ENCODE measurements around the gene IKZF1.

Gene IKZF1

DNA sequence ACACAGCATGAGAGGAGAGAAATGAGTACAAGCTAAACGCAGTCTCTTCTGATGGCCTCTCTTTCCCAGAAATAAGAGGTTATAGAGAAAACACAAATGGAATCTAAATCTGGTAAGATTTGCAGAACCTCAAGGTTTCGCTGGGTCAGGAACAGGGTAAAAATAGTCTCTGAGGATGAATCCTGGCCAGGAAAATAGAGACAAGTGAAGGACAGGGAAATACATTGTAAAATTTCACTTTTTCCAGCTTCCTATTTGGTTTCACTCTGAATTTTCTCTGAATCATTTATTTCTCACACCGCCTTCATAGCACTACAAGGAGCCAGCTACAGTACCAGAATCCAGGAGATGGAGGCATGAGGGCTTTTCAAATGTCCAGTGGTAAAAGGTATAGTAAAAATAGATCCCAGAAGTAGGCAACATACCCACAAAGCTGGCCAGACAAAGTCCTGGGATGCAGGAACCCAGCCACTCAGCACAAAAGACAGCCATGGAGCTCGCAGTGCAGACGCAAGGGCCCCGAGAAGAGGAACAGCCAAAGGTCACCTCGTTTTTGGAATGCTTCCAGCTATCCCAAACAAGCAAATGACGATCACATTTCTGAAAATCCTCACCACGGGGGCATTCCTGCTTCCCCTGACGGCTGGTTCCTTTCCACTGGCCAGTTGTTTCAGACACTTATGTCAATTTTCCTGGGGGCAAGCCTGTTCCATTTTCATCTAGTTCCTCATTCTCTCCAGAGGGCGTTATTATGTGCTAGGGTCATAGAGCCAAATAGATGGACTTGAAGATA, 21.5 kb upstream of the IKZF1 start:
- DNase-seq = no peak
- WGBS (ENCODE audit: insufficient coverage) = 58% methylated on average over 9 of the region's 11 CpGs
- Histone ChIP-seq H3K4me3 (ENCODE audit: control insufficient read depth in 1 of 7, extremely low read depth in 1 of 7, insufficient read depth in 4 of 7, low read depth in 2 of 7, low read length in 6 of 7) (no peak overlapping the region), H3K9me3 (ENCODE audit: control extremely low read depth in 1 of 5, control insufficient read depth in 4 of 5, insufficient read depth in 2 of 5, low read depth in 1 of 5, low read length in 4 of 5) (no peaks in the 10 kb centered on the region), H3K27me3 (replicated peaks in 2 of 5; ENCODE audit: control insufficient read depth in 4 of 5, insufficient read depth in 5 of 5, low read length in 4 of 5) (no peaks in the 10 kb centered on the region), H3K36me3 (ENCODE audit: control insufficient read depth in 4 of 4, insufficient read depth in 4 of 4, low read length in 3 of 4) (no peaks in the 10 kb centered on the region), H3K27ac (ENCODE audit: insufficient read depth in 1 of 2, low read depth in 1 of 2, low read length in 2 of 2, poor library complexity in 1 of 2, severe bottlenecking in 2 of 2) (no peak overlapping the region), H3K4me1 (ENCODE audit: control extremely low read depth in 1 of 4, control insufficient read depth in 4 of 4, insufficient read depth in 4 of 4, low read length in 3 of 4) (peaks cover 16 to 57% (median 46%) of the 10 kb centered on the region in 4 experiments)
- CTCF ChIA-PET = interaction anchor here (1.0 to 2.4 kb wide), 6 partner anchors 9 to 83 kb away, joined by 3 to 12 read pairs (median 4); no protein-coding TSS in a partner anchor
- POLR2A ChIA-PET = interaction anchor here (1.0 to 1.6 kb wide), 2 partner anchors 21 to 24 kb away, joined by 4 to 5 read pairs; partner anchors contain the start of gene IKZF1

DNA sequence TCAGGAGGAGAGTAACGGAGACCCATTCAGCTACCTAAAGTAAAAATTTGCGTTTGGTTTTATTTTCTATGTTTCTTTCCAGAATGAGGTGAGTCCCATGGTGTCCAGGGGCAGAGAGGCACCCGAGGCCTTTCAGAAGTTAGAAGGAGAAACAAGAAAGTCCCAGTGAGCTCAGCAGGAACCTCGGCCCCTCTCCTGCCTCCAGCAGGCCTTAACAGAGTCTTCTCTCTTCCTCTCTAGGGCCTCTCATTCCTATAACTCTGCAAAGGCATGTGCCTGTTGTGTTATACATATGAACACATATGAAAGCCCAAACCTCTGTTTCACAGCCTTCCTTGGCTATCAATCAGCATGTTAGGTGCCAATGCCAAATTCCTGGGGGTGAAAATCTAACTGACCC, 20.8 kb upstream of the IKZF1 start:
- ChIA-PET CTCF (interaction anchor here (0.7 to 2.4 kb wide), 6 partner anchors 10 to 187 kb away, joined by 3 to 12 read pairs (median 4); no protein-coding TSS in a partner anchor), POLR2A (interaction anchor here (1.0 to 1.6 kb wide), 2 partner anchors 21 to 24 kb away, joined by 4 to 5 read pairs; partner anchors contain the start of gene IKZF1)
- peaks cover 16 to 57% (median 46%) of the 10 kb centered on the region in 4 experiments for H3K4me1 ChIP-seq (ENCODE audit: control extremely low read depth in 1 of 4, control insufficient read depth in 4 of 4, insufficient read depth in 4 of 4, low read length in 3 of 4)
- WGBS (ENCODE audit: insufficient coverage) = 100% methylated on average over 3 of the region's 4 CpGs
- H3K9me3 ChIP-seq (ENCODE audit: control extremely low read depth in 1 of 5, control insufficient read depth in 4 of 5, insufficient read depth in 2 of 5, low read depth in 1 of 5, low read length in 4 of 5) = no peaks in the 10 kb centered on the region
- no peaks in the 10 kb centered on the region for H3K27me3 ChIP-seq (replicated peaks in 2 of 5; ENCODE audit: control insufficient read depth in 4 of 5, insufficient read depth in 5 of 5, low read length in 4 of 5)
- no peak for DNase-seq
- H3K36me3 ChIP-seq (ENCODE audit: control insufficient read depth in 4 of 4, insufficient read depth in 4 of 4, low read length in 3 of 4) = no peaks in the 10 kb centered on the region
- no peak overlapping the region for H3K27ac ChIP-seq (ENCODE audit: insufficient read depth in 1 of 2, low read depth in 1 of 2, low read length in 2 of 2, poor library complexity in 1 of 2, severe bottlenecking in 2 of 2)
- no peak overlapping the region for H3K4me3 ChIP-seq (ENCODE audit: control insufficient read depth in 1 of 7, extremely low read depth in 1 of 7, insufficient read depth in 4 of 7, low read depth in 2 of 7, low read length in 6 of 7)

DNA sequence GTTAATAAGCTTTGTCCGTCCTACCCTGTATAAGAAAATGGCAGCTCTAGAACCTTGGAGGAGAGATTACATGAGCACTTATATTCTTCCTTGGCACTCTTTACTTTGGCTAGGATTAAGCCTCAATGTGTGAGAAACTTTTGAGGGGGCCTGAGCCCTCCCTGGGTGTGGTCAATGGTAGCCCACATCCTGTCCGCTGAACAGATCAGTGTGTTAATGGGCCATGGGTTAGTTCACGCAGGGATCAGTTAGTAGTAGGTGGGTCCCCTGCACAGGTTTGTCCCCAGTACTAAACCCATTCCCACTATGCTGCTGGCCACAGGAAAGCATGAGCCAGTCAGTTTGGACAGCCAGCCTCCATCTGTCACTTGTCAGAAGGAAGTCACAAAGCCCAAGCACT, 20.2 kb upstream of the IKZF1 start:
- no peaks in the 10 kb centered on the region for H3K9me3 ChIP-seq (ENCODE audit: control extremely low read depth in 1 of 5, control insufficient read depth in 4 of 5, insufficient read depth in 2 of 5, low read depth in 1 of 5, low read length in 4 of 5)
- peaks cover 16 to 57% (median 46%) of the 10 kb centered on the region in 4 experiments for H3K4me1 ChIP-seq (ENCODE audit: control extremely low read depth in 1 of 4, control insufficient read depth in 4 of 4, insufficient read depth in 4 of 4, low read length in 3 of 4)
- H3K36me3 ChIP-seq (ENCODE audit: control insufficient read depth in 4 of 4, insufficient read depth in 4 of 4, low read length in 3 of 4) = no peaks in the 10 kb centered on the region
- H3K27me3 ChIP-seq (replicated peaks in 2 of 5; ENCODE audit: control insufficient read depth in 4 of 5, insufficient read depth in 5 of 5, low read length in 4 of 5) = no peaks in the 10 kb centered on the region
- H3K27ac ChIP-seq (ENCODE audit: insufficient read depth in 1 of 2, low read depth in 1 of 2, low read length in 2 of 2, poor library complexity in 1 of 2, severe bottlenecking in 2 of 2) = no peak overlapping the region
- DNase-seq = peak in 1 of 3 donors; percentile 50
- ChIA-PET CTCF (interaction anchor here (0.7 to 2.4 kb wide), 3 partner anchors 11 to 187 kb away, joined by 3 to 12 read pairs (median 7); no protein-coding TSS in a partner anchor), POLR2A (no interaction called here)
- peak overlapping the region in 1 of 7 experiments; percentile 15 for H3K4me3 ChIP-seq (ENCODE audit: control insufficient read depth in 1 of 7, extremely low read depth in 1 of 7, insufficient read depth in 4 of 7, low read depth in 2 of 7, low read length in 6 of 7)
- 100% methylated on average over 1 of the region's 3 CpGs for WGBS (ENCODE audit: insufficient coverage)

DNA sequence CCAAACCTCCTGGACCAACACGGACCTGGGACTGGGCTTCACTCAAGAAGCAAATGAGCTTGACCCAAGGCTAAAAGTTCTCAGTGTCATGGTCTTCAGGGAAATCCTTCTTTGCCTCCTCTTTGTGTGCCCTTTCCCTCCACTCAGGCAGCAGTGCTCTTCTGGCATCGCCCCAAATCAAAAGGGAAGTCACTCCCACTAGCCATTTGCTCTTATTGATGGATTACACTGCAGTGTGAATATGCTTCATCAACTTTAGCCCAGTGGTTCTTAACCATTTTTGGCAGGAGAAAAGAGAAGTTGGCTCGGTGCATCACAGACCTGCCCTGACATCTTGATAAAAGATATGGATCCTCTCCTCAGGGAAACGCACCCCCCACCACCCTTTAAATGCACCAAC, 19.2 kb upstream of the IKZF1 start:
- H3K4me3 ChIP-seq (ENCODE audit: control insufficient read depth in 1 of 7, extremely low read depth in 1 of 7, insufficient read depth in 4 of 7, low read depth in 2 of 7, low read length in 6 of 7) = no peak overlapping the region
- H3K27ac ChIP-seq (ENCODE audit: insufficient read depth in 1 of 2, low read depth in 1 of 2, low read length in 2 of 2, poor library complexity in 1 of 2, severe bottlenecking in 2 of 2) = no peak overlapping the region
- ChIA-PET CTCF (no interaction called here), POLR2A (no interaction called here)
- H3K4me1 ChIP-seq (ENCODE audit: control extremely low read depth in 1 of 4, control insufficient read depth in 4 of 4, insufficient read depth in 4 of 4, low read length in 3 of 4) = peaks cover 16 to 57% (median 46%) of the 10 kb centered on the region in 4 experiments
- H3K9me3 ChIP-seq (ENCODE audit: control extremely low read depth in 1 of 5, control insufficient read depth in 4 of 5, insufficient read depth in 2 of 5, low read depth in 1 of 5, low read length in 4 of 5) = no peaks in the 10 kb centered on the region
- no peaks in the 10 kb centered on the region for H3K27me3 ChIP-seq (replicated peaks in 2 of 5; ENCODE audit: control insufficient read depth in 4 of 5, insufficient read depth in 5 of 5, low read length in 4 of 5)
- no CpG with 5 or more reads among the region's 4 CpGs for WGBS (ENCODE audit: insufficient coverage)
- no peaks in the 10 kb centered on the region for H3K36me3 ChIP-seq (ENCODE audit: control insufficient read depth in 4 of 4, insufficient read depth in 4 of 4, low read length in 3 of 4)
- DNase-seq = peak in 1 of 3 donors; percentile 61

DNA sequence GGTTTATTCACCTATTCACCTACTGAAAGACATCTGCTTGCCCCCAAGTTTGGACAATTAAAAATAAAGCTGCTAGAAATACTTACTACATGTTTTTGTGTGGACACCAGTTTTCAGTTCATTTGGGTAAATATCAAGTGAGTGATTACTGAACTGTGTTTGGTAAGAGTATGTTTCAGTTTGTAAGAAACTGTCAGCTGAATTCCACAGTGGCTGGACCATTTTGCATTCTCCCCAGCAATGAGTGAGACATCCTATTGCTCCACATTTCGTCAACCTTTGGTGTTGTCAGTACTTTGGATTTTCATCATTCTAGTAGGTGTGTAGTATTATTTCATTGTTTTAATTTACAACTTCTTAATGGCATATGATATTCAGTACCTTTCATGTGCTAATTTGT, 17.4 kb upstream of the IKZF1 start:
- no peaks in the 10 kb centered on the region for H3K27me3 ChIP-seq (replicated peaks in 2 of 5; ENCODE audit: control insufficient read depth in 4 of 5, insufficient read depth in 5 of 5, low read length in 4 of 5)
- WGBS (ENCODE audit: insufficient coverage) = no CpG with 5 or more reads among the region's 1 CpG
- ChIA-PET POLR2A (no interaction called here), CTCF (interaction anchor here (1.2 to 1.5 kb wide), 3 partner anchors 12 to 61 kb away, joined by 3 to 5 read pairs (median 4); partner anchors contain the start of gene IKZF1)
- no peak for DNase-seq
- no peaks in the 10 kb centered on the region for H3K9me3 ChIP-seq (ENCODE audit: control extremely low read depth in 1 of 5, control insufficient read depth in 4 of 5, insufficient read depth in 2 of 5, low read depth in 1 of 5, low read length in 4 of 5)
- no peak overlapping the region for H3K27ac ChIP-seq (ENCODE audit: insufficient read depth in 1 of 2, low read depth in 1 of 2, low read length in 2 of 2, poor library complexity in 1 of 2, severe bottlenecking in 2 of 2)
- peaks cover 9 to 43% (median 33%) of the 10 kb centered on the region in 4 experiments for H3K4me1 ChIP-seq (ENCODE audit: control extremely low read depth in 1 of 4, control insufficient read depth in 4 of 4, insufficient read depth in 4 of 4, low read length in 3 of 4)
- no peak overlapping the region for H3K4me3 ChIP-seq (ENCODE audit: control insufficient read depth in 1 of 7, extremely low read depth in 1 of 7, insufficient read depth in 4 of 7, low read depth in 2 of 7, low read length in 6 of 7)
- H3K36me3 ChIP-seq (ENCODE audit: control insufficient read depth in 4 of 4, insufficient read depth in 4 of 4, low read length in 3 of 4) = no peaks in the 10 kb centered on the region

DNA sequence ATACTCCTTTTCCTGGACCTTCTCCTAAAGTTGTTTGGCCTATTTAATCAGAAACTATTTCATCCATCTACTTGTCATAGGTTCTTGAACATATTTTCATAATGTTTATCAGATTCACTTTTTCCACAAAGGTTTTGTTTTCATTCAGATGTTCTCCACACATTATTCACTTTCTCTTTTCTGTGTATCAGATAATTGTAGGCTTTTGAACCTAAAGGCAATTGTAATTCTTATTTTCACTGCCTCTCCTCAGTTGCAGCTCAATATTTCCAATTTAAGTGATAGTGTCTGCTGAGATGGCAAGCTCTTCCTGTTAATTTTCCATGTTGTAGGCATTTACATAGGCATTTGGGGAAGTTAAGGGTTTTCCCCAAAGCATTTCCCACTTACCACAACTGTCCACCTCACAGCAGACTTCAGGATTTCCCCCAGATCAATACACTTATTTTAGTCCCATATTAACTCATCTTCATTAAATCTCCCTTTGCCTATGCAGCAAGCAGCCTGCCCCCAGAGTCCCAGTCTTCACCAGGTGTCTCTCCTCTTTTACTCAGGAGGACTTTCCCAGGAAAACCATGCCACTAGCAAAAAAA, 12.3 kb upstream of the IKZF1 start:
- ChIA-PET POLR2A (no interaction called here), CTCF (interaction anchor here (0.7 kb wide), 1 partner anchor 18 kb away, joined by 3 read pairs; no protein-coding TSS in a partner anchor)
- Histone ChIP-seq H3K27me3 (replicated peaks in 2 of 5; ENCODE audit: control insufficient read depth in 4 of 5, insufficient read depth in 5 of 5, low read length in 4 of 5) (no peaks in the 10 kb centered on the region), H3K4me1 (ENCODE audit: control extremely low read depth in 1 of 4, control insufficient read depth in 4 of 4, insufficient read depth in 4 of 4, low read length in 3 of 4) (no peaks in the 10 kb centered on the region), H3K36me3 (ENCODE audit: control insufficient read depth in 4 of 4, insufficient read depth in 4 of 4, low read length in 3 of 4) (no peaks in the 10 kb centered on the region), H3K27ac (ENCODE audit: insufficient read depth in 1 of 2, low read depth in 1 of 2, low read length in 2 of 2, poor library complexity in 1 of 2, severe bottlenecking in 2 of 2) (no peak overlapping the region), H3K9me3 (ENCODE audit: control extremely low read depth in 1 of 5, control insufficient read depth in 4 of 5, insufficient read depth in 2 of 5, low read depth in 1 of 5, low read length in 4 of 5) (no peaks in the 10 kb centered on the region), H3K4me3 (ENCODE audit: control insufficient read depth in 1 of 7, extremely low read depth in 1 of 7, insufficient read depth in 4 of 7, low read depth in 2 of 7, low read length in 6 of 7) (no peak overlapping the region)
- no peak for DNase-seq

DNA sequence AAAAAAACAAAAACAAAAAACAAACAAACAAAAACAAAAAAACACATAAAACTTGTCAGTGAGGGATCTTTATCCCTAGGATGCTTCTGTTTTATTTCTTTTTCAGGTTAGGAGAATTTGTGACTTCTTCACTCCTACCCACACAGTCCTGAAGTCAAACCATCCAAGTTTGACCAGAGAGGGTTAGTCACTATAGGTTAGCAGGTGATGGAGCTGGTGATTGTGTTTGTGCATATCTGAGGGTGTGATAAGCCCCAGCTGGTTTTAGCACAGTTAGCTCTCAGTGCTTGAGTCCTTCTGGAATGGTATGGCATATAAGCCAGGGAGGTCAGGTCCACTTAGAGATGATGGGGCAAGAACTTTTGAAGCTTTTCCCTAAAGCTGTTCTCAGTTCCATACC, 11.8 kb upstream of the IKZF1 start:
- Histone ChIP-seq H3K9me3 (ENCODE audit: control extremely low read depth in 1 of 5, control insufficient read depth in 4 of 5, insufficient read depth in 2 of 5, low read depth in 1 of 5, low read length in 4 of 5) (no peaks in the 10 kb centered on the region), H3K36me3 (ENCODE audit: control insufficient read depth in 4 of 4, insufficient read depth in 4 of 4, low read length in 3 of 4) (no peaks in the 10 kb centered on the region), H3K27ac (ENCODE audit: insufficient read depth in 1 of 2, low read depth in 1 of 2, low read length in 2 of 2, poor library complexity in 1 of 2, severe bottlenecking in 2 of 2) (no peak overlapping the region), H3K27me3 (replicated peaks in 2 of 5; ENCODE audit: control insufficient read depth in 4 of 5, insufficient read depth in 5 of 5, low read length in 4 of 5) (no peaks in the 10 kb centered on the region), H3K4me3 (ENCODE audit: control insufficient read depth in 1 of 7, extremely low read depth in 1 of 7, insufficient read depth in 4 of 7, low read depth in 2 of 7, low read length in 6 of 7) (no peak overlapping the region), H3K4me1 (ENCODE audit: control extremely low read depth in 1 of 4, control insufficient read depth in 4 of 4, insufficient read depth in 4 of 4, low read length in 3 of 4) (no peaks in the 10 kb centered on the region)
- DNase-seq = no peak
- ChIA-PET CTCF (interaction anchor here (0.7 to 0.8 kb wide), 2 partner anchors 19 to 86 kb away, joined by 3 read pairs; no protein-coding TSS in a partner anchor), POLR2A (interaction anchor here (0.7 kb wide), 1 partner anchor 46 kb away, joined by 3 read pairs; no protein-coding TSS in a partner anchor)
